Raji (cell line): ENCODE results near the gene TBC1D5.

Experiments
- POLR2A ChIP-seq: IDR thresholded peaks from 2 replicates; pipeline ENCODE4 v1.6.1; 2011; ENCODE audit warnings: low read depth, low read length, control low read depth; ENCODE audit not compliant: insufficient read depth

The TBC1D5 gene

DNA sequence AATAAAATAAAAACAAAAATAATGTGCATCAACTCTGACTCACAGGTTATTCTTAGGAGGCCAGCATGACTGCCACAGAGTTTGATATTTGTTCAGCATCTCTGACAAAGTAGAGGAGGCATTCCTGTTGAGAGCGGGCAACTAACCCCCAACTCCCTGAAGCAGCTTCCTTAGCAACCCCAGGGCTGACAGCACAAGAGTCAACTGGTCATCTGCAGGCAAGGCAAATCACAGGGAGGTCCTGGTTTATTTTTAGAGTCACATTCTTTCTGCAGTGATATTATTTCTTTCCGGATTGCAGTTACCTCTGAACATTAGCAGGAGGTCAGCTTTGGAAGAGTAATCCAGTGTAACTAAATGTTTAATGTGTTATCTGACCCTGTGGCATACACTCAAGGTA is 584.7 kb downstream of the TBC1D5 start:
- TF ChIP-seq POLR2A: no peak

DNA sequence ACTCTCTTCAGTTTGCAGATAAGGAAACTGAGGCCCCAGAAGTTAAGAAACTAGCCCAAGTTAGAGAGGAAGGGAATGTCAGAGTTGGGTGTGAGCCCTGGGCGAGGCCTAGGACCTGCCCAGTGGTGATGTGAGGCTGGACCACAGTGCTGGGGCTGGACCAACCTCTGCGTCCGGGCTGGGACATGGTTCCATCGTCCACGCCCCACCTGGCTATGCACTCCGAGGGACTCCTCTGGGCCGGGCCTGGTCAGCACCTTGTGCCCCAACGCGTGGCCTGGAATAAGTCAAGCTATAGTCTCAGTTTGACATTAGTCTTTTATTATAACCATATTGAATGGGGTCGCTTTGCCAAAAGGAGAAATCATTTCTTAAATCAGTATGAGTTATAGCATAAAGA is 585.6 kb downstream of the TBC1D5 start:
- no peak for TF ChIP-seq POLR2A

DNA sequence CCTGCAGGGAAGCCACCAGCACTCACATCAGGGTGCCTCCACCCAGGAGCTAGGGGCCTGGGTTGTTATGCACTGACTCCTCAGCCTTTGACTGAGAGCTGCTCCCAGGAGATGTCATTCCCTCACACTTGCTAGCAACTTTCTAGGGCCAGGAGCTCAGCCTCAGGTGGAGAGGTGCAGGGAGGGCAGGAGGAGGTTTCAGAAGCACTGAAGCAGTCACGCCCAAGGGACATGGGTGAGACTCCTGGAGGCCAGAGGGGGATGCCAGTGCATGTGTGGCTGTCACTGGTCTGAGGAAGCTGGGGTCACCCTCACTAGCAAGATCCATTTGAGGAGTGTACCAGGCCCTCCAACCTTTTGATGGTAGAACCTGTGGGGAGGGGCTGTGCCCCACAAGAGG is 586.5 kb downstream of the TBC1D5 start:
- no peak for TF ChIP-seq POLR2A

DNA sequence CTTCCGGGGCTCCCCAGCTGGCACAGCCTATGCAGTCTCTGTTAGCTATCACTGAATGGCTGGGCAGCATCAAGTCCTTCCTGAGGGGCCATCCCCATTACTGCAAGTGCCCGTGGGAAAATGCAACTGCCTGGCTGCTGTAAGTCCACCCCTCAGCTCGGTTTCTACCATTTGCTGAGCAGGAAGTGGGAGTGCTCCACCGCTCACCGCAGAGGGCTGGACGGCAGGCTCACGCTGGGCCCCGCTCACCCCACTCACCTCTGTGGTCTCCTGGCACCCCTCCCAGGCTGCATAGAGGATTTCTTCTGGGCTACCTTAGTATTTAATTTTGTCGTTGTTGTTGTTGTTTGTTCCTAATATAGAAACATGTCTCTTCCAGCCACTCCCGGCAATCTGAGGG is 587.5 kb downstream of the TBC1D5 start:
- no peak for TF ChIP-seq POLR2A

DNA sequence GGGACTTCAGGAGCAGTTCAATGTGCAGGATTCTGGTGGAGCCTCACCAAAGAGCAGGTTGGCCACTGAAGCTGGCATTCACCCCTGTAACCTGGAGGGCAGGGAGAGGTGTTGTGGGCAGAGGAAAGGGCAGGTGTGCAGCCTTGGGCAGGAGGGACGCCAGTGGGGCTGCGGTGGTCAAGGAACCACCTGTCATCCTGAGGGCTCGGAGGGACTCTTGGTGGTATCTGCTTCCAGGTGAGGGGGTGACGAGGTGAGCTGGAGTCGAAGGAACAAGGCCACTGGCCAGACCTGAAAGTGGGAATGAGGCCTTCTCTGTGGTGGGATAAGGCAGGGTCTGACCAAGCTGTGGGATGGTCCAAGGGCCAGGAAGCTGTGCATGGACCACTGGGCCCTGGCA is 588.2 kb downstream of the TBC1D5 start:
- no peak for TF ChIP-seq POLR2A

DNA sequence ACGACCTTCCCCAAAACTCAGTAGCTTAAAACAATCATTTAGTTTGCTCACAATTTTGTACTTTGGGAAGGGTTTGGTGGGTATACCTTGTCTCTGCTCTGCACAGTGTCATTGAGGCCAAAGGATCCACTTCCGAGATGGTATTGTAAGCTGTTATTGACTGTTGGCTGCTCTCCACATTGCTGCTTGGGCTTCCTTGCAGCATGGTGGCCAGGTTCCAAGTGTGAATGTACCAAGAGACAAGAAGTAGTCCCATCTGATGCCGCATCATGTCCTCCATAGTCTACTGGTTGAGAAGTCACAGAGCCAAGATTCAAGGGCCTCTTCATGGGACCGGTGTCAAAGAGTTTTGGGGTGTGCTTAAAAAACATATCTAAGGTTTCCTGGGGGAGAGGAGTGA is 589.2 kb downstream of the TBC1D5 start:
- no peak for TF ChIP-seq POLR2A

DNA sequence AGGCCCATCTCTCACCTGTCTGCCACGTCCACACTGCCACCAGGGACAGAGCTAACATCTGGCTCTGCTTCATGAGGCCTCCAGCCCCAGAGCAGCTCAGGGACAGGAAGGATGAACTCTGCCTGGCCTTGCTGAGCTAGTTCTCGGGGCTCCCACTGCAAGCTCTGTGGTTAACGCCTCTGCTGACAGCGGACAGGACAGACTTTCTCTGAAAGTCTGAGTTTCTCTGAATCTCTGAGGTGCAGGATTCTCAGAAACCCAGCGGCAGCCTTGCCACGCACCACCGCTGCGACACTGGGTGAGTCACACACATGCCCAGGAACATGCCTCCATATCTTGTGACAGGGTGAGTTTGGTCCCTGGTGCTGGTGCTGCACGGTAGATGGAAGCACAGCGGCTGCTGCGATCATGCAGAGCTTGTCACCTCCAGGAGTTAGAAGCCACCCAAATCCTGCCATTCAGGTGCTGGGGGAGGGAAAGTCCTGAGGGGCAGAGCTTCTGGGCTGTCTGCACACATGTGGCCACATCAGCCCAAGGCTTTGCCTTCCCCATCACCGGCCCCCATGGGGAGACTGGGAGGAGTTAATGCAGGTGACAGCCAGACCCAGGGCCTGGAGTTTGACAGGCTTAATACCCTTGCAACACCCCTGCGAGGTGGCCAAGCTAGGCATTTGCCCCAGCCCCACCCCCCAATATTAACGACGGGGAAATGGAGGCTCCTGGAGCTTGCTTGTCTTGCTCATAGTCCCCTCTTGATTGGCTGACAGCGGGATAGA is 590.6 kb downstream of the TBC1D5 start:
- no peak for TF ChIP-seq POLR2A

DNA sequence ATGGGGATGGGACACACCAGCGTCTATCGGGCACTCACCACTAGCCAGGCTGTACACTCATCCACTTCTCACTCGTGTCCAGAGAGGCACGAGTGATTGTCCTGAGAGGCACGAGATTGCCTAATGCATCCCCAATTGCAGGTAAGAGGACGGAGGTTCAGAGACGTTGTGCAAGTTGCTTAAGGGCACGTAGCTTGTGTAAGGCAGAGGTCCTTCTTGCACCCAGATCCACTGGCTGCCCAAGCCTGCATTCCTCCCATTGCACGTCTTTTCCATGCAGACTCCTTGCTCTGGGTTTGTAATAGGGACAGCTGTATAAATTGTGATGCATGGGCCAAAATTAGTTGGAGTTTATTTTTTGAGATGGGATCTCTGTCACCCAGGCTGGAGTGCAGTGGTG is 593.4 kb downstream of the TBC1D5 start:
- TF ChIP-seq POLR2A: no peak

DNA sequence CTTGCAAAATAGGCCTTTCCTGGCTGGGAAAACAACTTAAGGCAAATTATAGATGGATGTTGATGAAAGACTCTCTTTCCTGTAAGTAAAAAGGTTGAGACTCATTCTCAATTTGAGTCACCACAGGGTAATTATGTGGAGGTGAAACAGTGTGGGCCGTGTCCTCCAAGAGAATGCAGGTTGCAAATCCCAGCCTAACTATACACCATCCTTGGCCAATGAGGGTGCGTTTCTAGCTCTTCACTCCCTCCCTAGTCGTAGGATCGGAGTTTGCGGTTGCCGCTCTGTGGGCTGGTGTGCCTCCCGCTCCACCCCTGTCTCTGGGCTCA is 597.8 kb downstream of the TBC1D5 start:
- TF ChIP-seq POLR2A: no peak

DNA sequence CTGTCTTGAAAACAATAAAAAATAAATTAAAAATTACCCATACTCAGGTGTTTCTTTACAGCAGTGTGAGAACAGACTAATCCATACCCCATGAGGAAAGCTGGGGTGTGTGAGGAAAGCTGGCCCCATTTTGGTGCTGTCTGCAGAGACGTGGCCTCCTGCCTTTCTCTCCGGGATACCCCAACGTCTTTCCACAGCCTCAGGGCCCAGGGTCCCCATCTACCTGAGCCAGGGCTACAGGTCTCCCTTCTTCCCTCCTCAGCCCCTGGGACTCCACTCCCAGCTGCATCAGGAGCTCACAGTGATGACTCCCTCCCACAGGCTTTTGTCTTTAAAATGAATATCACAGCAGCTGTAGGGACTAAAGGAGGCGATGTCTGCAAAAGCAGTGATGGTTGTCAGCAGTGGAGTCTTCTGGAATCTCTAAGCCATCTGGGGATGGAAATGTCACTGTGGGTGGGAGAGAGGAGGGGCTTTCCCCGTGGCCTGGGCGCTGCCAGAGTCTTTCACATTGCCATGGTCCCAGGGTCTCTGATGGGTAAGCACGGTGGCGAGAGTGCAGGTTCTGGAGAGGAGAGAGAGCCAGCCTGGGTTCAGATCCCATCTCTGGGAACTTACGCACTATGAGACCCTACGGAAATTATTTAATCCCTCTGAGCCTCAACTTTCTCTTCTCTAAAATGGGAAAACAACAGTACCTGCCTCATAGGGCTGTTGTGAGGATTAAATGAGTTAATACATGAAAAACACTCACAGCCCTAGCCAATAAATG is 598.4 kb downstream of the TBC1D5 start:
- no peak for TF ChIP-seq POLR2A

DNA sequence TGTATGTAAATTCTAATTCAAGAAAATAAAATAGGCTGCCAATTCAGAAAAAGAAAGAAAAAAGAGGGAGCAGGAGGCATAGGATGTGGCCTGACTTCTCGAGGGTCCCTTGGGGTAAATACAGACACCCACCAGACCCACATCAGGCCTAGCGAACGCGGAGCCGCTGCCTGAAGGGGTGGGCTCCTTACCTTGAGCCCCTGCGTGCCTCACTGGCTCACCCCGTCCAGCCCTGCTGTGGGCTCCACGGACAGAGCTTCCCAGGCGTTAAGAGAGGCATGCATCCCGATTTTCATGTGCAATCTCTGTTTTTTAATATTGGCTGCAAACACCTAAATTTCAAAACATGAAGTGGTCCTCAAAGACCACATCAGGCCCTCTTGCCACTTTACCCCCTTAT is 599.9 kb downstream of the TBC1D5 start:
- no peak for TF ChIP-seq POLR2A

DNA sequence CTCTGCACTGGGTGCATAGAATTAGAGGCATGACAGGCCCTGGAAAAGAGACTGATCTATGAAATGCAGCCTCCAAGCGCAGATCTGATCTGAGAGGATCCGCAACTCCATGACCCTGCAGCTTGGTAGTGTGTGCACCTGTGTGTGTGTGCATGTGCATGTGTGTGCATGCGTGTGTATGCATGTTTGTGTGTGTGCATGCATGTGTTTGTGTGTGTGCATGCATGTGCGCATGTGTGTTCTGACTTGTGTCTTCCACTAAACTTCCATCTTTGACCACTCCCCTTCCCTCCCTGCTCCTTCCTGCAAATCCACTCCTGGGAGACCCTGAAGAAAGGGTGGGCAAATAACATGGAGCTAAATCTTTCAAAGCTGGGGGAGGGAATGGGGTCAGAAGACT is 600.7 kb downstream of the TBC1D5 start:
- no peak for TF ChIP-seq POLR2A

DNA sequence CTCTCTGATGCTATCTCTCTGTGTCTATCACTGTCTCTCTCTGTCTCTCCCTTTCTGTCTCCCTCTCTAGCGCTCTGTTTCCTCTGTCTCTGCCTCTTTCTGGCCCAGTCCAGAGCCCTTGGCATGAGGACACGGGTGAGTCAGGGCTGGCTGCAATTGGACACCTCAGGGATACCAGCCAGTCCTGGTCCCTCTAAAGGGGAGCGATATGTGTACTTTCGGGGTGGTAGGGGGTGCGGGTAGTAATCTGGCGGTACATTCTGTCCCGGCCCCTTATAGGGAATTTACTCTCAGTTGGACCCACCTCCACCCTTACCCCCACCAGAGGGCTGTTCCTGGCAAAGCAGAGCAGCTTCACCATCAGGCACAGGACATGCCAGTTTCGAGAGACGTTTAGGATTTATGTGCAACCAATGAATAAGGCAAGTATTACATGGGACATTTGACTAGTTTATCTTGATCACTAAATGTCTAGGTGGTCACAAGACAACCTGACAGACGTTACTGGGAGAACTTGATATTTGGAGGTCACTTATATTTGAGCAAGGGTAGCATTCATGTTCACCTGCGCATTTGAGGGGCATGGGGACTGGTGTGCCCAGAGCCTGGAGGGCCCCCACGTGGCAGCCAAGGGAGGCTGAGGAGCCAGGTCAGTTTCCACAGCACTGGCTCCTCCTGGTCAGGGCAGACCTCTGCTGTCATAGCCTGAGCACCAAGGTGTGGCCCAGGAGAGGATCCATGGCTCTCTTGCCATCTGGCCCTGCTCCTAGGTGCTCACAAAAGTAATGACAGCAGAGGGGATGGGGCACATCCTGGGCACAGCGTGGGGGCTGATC is 601.5 kb downstream of the TBC1D5 start:
- no peak for TF ChIP-seq POLR2A

DNA sequence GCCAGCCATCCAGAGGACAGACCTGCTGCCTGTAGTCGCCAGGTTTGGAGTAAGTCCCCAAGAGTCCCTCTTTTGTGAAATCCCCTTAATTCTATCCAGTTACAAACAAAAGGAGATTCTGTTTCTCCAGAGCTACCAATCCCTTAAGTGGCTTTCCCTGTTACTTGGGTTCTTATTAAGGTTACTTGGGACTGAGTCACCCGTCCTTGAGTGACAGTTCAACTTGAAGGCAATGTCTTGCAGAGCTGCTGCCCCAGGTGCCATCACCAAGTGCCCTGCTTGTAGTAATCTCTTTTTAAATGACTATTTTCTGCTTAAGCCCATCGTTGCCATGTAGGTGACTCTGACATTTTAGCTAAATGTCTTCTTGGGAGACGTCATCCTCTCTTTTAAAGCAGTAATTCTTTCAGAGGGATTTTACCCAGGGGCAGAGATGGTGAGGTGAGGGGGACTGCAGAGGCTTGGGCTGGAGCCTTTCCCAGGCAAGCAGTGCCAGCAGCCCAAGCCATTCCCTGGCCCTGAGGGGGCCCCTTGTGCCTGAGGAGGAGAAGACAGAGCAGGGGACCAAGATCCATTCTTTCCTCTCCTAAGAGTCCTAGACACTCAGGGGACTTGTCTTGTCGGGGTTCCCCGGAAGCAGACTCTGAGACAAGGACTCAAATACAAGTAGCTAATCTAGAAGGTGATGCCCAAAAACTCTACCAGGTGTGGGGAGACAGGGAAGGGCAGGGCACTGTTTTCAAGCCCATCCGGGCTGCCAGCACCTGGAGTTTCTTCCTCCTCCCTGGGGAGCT is 604.0 kb downstream of the TBC1D5 start:
- no peak for TF ChIP-seq POLR2A

DNA sequence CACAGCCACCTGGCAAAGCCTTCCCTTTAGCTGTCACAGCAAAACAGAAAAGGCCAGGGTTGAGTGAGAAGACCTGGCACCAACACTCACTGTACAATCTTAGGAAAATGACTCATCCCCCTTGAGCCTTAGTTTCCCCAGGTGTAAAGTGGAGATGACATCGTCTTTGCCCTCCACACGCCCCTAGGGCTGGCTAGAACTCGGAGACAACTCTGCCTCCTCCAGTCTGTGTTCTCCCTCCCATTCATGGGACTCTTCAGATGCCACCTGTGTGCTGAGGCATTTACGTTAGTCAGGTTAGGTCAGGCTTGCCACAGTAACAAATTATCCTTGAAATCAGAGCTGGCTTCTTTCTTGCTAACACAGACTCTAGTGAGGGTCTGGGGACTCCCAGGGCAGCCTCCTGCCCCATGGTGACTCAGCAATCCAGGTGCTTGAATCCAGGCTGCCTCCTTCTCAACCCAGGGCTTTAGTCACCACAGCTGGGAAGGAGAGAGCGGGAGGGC is 605.1 kb downstream of the TBC1D5 start:
- TF ChIP-seq POLR2A: no peak
